Left ventricle myocardium superior (tissue), 1 donor: ENCODE measurements around the gene IFT74. TPM values are rescaled to one million over a fixed set of nuclear protein-coding genes. Genes with fewer than 3 reads are reported as not detected.
A peak's percentile ranks its signal among the peaks of the same experiment; 100 is the strongest.

ENCODE experiments used
- ATAC-seq: fragments of 200-7000 bp; cut with Tn5 transposase; one replicate; pipeline ENCODE4 v1.9.1; 2020; ENCODE audit warnings: mild to moderate bottlenecking, moderate library complexity
- DNase-seq: peaks from one replicate; pipeline ENCODE4 v3.0.0-alpha.2; 2020
- intact Hi-C: fragments of 100-400 bp; cut with micrococcal nuclease; formaldehyde crosslinking; loops from one replicate; pipeline ENCODE4 v1.11.0; 2022
- total RNA-seq: library from RNA; stranded (reverse); fragmentation: NEBNext Ultra II Directional; extraction: Animal tissue kit (Norgen Biotek cat#: 25700); gene quantifications from one replicate; pipeline ENCODE4 v1.2.1, GENCODE V29; 2021
- donor health status: DM: no; HTN: yes; CAD: no; lungs with severe emphysema.

IFT74 gene
- total RNA-seq, 1 donor from 2014 or later, result 9.2 TPM

GRCh38 chr9:27112235-27112634, 156.0 kb downstream of the IFT74 start:
- ATAC-seq, result peak; percentile 59
- DNase-seq, result no peak
- intact Hi-C loops, result no loop called here

Other genes with a start within 250 kb of the IFT74 start
- 6.2 TPM for gene CAAP1, start 63.6 kb upstream of the IFT74 start, total RNA-seq
- gene PLAA, start 9.2 kb upstream of the IFT74 start, total RNA-seq, result 33.8 TPM
- gene LRRC19, start 49.3 kb downstream of the IFT74 start, total RNA-seq, result not detected
- gene TEK, start 152.8 kb downstream of the IFT74 start, total RNA-seq, result 22.2 TPM